HG03558 (cell line): ENCODE data around the gene SENP2.
"Not testable (repeated sequence)": the region's sequence is repeated elsewhere in the genome, so short reads cannot be mapped to it uniquely, and the experiment has no call there.

ENCODE experiments used
- ATAC-seq: cut with Tn5 transposase; IDR thresholded peaks from one replicate; pipeline ENCODE4 v1.9.1; 2021; ENCODE audit warnings: moderate number of reproducible peaks; ENCODE audit not compliant: unreplicated experiment; ENCODE audit errors: extremely low read depth

The SENP2 gene

GRCh38 chr3:185645596-185646381 lies 59.7 kb downstream of the SENP2 start:
- no peak for ATAC-seq

GRCh38 chr3:185646382-185647133 lies 60.5 kb downstream of the SENP2 start:
- no peak for ATAC-seq

- no peak for ATAC-seq
Measured at GRCh38 chr3:185647134-185647879, 61.2 kb downstream of the SENP2 start.

- ATAC-seq: no peak
Measured at GRCh38 chr3:185647880-185648210, 61.8 kb downstream of the SENP2 start.

GRCh38 chr3:185648396-185648795 lies 62.3 kb downstream of the SENP2 start:
- ATAC-seq: no peak

GRCh38 chr3:185649414-185649813 lies 63.3 kb downstream of the SENP2 start:
- ATAC-seq: no peak

GRCh38 chr3:185651971-185652370 lies 65.9 kb downstream of the SENP2 start:
- ATAC-seq: no peak

GRCh38 chr3:185653949-185654757 lies 68.1 kb downstream of the SENP2 start:
- no peak for ATAC-seq

- ATAC-seq: no peak
Measured at GRCh38 chr3:185654758-185655145, 68.7 kb downstream of the SENP2 start.

GRCh38 chr3:185655426-185656320 lies 69.6 kb downstream of the SENP2 start:
- ATAC-seq: no peak

GRCh38 chr3:185656321-185656840 lies 70.3 kb downstream of the SENP2 start:
- no peak for ATAC-seq

- ATAC-seq: no peak
Measured at GRCh38 chr3:185657211-185657610, 71.1 kb downstream of the SENP2 start.

- ATAC-seq: no peak
Measured at GRCh38 chr3:185657691-185658503, 71.8 kb downstream of the SENP2 start.

- ATAC-seq: no peak
Measured at GRCh38 chr3:185658504-185658912, 72.4 kb downstream of the SENP2 start.

- no peak for ATAC-seq
Measured at GRCh38 chr3:185658943-185659342, 72.8 kb downstream of the SENP2 start.

- no peak for ATAC-seq
Measured at GRCh38 chr3:185659942-185660921, 74.1 kb downstream of the SENP2 start.

GRCh38 chr3:185661296-185661695 lies 75.2 kb downstream of the SENP2 start:
- ATAC-seq: not testable (repeated sequence)
